Lower lobe of right lung (tissue), 2 donors: Measurements from ENCODE around the gene ADCY3. TPM values are rescaled to one million over a fixed set of nuclear protein-coding genes. Genes with fewer than 3 reads are reported as not detected.

ENCODE experiments used
- ATAC-seq, 2 donors: fragments of 200-7000 bp; cut with Tn5 transposase; one replicate each; pipeline ENCODE4 v1.9.1; 2020 to 2022; ENCODE audit warnings: mild to moderate bottlenecking in 2 of 2, moderate library complexity in 2 of 2
- DNase-seq: peaks from one replicate; pipeline ENCODE4 v3.0.0-alpha.2; 2020
- H3K27ac ChIP-seq: fragments of 200-600 bp; one replicate; pipeline ENCODE4 v1.8.0; 2022
- H3K27me3 ChIP-seq: fragments of 200-600 bp; one replicate; pipeline ENCODE4 v1.8.0; 2022; ENCODE audit warnings: low read depth
- H3K36me3 ChIP-seq: fragments of 200-600 bp; one replicate; pipeline ENCODE4 v1.8.0; 2022; ENCODE audit warnings: mild to moderate bottlenecking
- H3K4me1 ChIP-seq: fragments of 200-600 bp; one replicate; pipeline ENCODE4 v1.8.0; 2022
- H3K4me3 ChIP-seq: fragments of 200-600 bp; one replicate; pipeline ENCODE4 v1.8.0; 2022; ENCODE audit warnings: mild to moderate bottlenecking
- H3K9me3 ChIP-seq: fragments of 200-600 bp; one replicate; pipeline ENCODE4 v1.8.0; 2022
- CTCF ChIP-seq: fragments of 200-600 bp; IDR thresholded peaks from one replicate; pipeline ENCODE4 v1.8.0; 2022; ENCODE audit warnings: antibody characterized with exemption, mild to moderate bottlenecking
- intact Hi-C: fragments of 100-400 bp; cut with DNase I; formaldehyde crosslinking; loops from one replicate; pipeline ENCODE4 v1.11.0; 2022
- total RNA-seq: library from RNA; stranded (reverse); fragmentation: NEBNext Ultra II Directional; extraction: Animal tissue kit (Norgen Biotek cat#: 25700); gene quantifications from one replicate; pipeline ENCODE4 v1.2.1, GENCODE V29; 2021
- donor health status: DM: no; HTN: yes; CAD: no; lungs with severe emphysema.

The ADCY3 gene
- total RNA-seq, 1 donor from 2014 or later: 36.1 TPM

- ATAC-seq (no peak), DNase-seq (no peak)
- Histone ChIP-seq H3K27ac (no peak overlapping the region), H3K4me1 (peaks cover 11% of the 10 kb centered on the region), H3K36me3 (no peaks in the 10 kb centered on the region), H3K4me3 (no peak overlapping the region), H3K9me3 (no peaks in the 10 kb centered on the region), H3K27me3 (no peaks in the 10 kb centered on the region)
- TF ChIP-seq CTCF: no peak
- intact Hi-C loops: loop anchor here (5.0 kb wide), 1 partner anchor 421 kb away; no protein-coding TSS in a partner anchor
These were observed 91.6 kb downstream of the ADCY3 start for GRCh38 chr2:24828238-24828996.

GRCh38 chr2:24827321-24828237 lies 92.5 kb downstream of the ADCY3 start:
- Histone ChIP-seq H3K27ac (no peak overlapping the region), H3K4me3 (no peak overlapping the region), H3K27me3 (no peaks in the 10 kb centered on the region), H3K36me3 (peaks cover 6% of the 10 kb centered on the region), H3K4me1 (peaks cover 11% of the 10 kb centered on the region), H3K9me3 (no peaks in the 10 kb centered on the region)
- ATAC-seq: peak; percentile 89 to 93
- peak; percentile 73 for DNase-seq
- TF ChIP-seq CTCF: peak; percentile 92
- intact Hi-C loops: loop anchor here (5.0 kb wide), 1 partner anchor 420 kb away; no protein-coding TSS in a partner anchor

- no peak overlapping the region for H3K4me3 ChIP-seq
- peaks cover 11% of the 10 kb centered on the region for H3K36me3 ChIP-seq
- no peaks in the 10 kb centered on the region for H3K9me3 ChIP-seq
- no peaks in the 10 kb centered on the region for H3K27me3 ChIP-seq
- no peak for ATAC-seq
- peaks cover 11% of the 10 kb centered on the region for H3K4me1 ChIP-seq
- no peak for DNase-seq
- H3K27ac ChIP-seq: no peak overlapping the region
- intact Hi-C loops: loop anchor here (5.0 kb wide), 1 partner anchor 419 kb away; no protein-coding TSS in a partner anchor
- no peak for TF ChIP-seq CTCF
These were observed 93.3 kb downstream of the ADCY3 start for GRCh38 chr2:24826773-24827145.

GRCh38 chr2:24825883-24826772 lies 93.9 kb downstream of the ADCY3 start:
- intact Hi-C loops: loop anchor here (5.0 kb wide), 1 partner anchor 419 kb away; no protein-coding TSS in a partner anchor
- Histone ChIP-seq H3K27ac (no peak overlapping the region), H3K36me3 (peaks cover 11% of the 10 kb centered on the region), H3K27me3 (no peaks in the 10 kb centered on the region), H3K9me3 (no peaks in the 10 kb centered on the region), H3K4me3 (no peak overlapping the region), H3K4me1 (peaks cover 11% of the 10 kb centered on the region)
- TF ChIP-seq CTCF: no peak
- DNase-seq (no peak), ATAC-seq (no peak)
